ENCODE data around the gene RIGI. TPM values are rescaled to one million over a fixed set of nuclear protein-coding genes. Genes with fewer than 3 reads are reported as not detected.
"Not testable (repeated sequence)": the region's sequence is repeated elsewhere in the genome, so short reads cannot be mapped to it uniquely, and the experiment has no call there.

RIGI gene
- total RNA-seq, 4 donors from 2014 or later, result 6.5 to 10.4 (median 8.4) TPM

DNA sequence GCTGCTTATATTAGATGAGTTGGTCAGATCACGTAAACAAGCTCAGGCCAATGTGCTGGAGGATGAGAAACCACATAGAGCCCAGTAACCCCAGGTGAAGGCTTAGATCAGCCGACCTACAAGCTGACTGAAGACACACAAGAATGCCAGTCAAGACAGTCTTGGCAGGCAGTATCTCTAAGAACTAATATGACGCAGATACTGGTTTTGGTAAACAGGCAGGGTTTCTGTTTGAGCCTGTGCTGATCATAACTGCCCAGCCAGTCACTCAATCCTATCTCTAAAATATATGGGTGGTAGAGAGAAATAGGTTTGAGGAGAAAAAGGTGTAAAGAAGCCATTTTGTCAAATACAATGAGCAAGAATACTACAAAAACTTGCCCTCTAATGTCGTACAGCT, 7.8 kb upstream of the RIGI start:
- no peak for TF ChIP-seq POLR2A (IDR thresholded peaks at IDR 0.05)
- TF ChIP-seq, protein P1, sequence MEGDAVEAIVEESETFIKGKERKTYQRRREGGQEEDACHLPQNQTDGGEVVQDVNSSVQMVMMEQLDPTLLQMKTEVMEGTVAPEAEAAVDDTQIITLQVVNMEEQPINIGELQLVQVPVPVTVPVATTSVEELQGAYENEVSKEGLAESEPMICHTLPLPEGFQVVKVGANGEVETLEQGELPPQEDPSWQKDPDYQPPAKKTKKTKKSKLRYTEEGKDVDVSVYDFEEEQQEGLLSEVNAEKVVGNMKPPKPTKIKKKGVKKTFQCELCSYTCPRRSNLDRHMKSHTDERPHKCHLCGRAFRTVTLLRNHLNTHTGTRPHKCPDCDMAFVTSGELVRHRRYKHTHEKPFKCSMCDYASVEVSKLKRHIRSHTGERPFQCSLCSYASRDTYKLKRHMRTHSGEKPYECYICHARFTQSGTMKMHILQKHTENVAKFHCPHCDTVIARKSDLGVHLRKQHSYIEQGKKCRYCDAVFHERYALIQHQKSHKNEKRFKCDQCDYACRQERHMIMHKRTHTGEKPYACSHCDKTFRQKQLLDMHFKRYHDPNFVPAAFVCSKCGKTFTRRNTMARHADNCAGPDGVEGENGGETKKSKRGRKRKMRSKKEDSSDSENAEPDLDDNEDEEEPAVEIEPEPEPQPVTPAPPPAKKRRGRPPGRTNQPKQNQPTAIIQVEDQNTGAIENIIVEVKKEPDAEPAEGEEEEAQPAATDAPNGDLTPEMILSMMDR (IDR thresholded peaks at IDR 0.05), result no peak
- no peak overlapping the region for H3K4me3 ChIP-seq
- 89 to 95% methylated on average over 4 of the region's 4 CpGs for WGBS, 2 donors
- intact Hi-C loops (cut with DNase I), result no loop called here
- no peaks in the 10 kb centered on the region for H3K9me3 ChIP-seq
- DNase-seq, result no peak
- peaks cover 0 to 27% (median 0%) of the 10 kb centered on the region in 3 donors for H3K36me3 ChIP-seq
- H3K27ac ChIP-seq, result no peak overlapping the region
- H3K27me3 ChIP-seq, result no peaks in the 10 kb centered on the region
- H3K4me1 ChIP-seq, result no peaks in the 10 kb centered on the region

DNA sequence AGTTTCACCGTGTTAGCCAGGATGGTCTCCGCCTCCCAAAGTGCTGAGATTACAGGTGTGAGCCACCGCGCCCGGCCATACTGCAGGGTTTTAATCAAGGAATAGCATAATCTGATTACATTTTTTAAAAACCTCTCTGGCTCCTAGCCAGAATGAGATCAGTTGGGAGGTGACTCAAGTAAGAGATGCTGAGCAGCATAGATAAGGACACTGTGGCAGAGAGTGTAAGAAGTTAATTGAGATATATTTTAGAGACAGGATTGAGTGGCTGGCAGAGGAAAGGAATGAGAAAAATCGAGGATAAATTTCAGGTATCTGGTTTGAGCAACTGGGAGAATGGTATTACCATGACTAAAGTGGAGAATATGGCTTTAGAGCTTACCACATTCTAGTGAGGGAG, 7.3 kb upstream of the RIGI start:
- Histone ChIP-seq H3K36me3 (peaks cover 0 to 25% (median 0%) of the 10 kb centered on the region in 3 donors), H3K27ac (no peak overlapping the region), H3K9me3 (no peaks in the 10 kb centered on the region), H3K27me3 (no peaks in the 10 kb centered on the region), H3K4me3 (no peak overlapping the region), H3K4me1 (no peaks in the 10 kb centered on the region)
- TF ChIP-seq POLR2A (IDR thresholded peaks at IDR 0.05), result no peak
- TF ChIP-seq, protein P1 (IDR thresholded peaks at IDR 0.05), result no peak
- DNase-seq, result no peak
- WGBS, 2 donors, result 94 to 96% methylated on average over 4 to 6 of the region's 6 CpGs
- intact Hi-C loops (cut with DNase I), result no loop called here

DNA sequence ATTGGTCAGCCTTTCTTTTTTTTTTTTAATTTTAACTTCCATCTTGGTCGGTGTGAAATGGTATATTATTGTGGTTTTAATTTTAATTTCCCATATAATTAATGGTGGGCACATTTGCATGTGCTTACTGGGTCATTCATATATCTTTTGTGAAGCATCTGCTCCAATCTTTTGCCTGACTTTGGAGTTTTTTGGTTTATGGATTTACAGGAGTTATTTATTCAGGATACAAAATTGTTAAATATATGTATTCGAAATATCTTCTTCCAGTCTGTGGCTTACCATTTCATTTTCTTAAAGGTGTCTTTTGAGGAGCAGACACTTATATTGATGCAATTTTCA, 682 bp upstream of the RIGI start:
- H3K36me3 ChIP-seq, result peaks cover 0 to 5% (median 0%) of the 10 kb centered on the region in 3 donors
- intact Hi-C loops (cut with DNase I), result loop anchor here (5.0 kb wide), 1 partner anchor 144 kb away; the partner anchor contains the start of gene ACO1
- peaks cover 9 to 33% (median 16%) of the 10 kb centered on the region in 3 donors for H3K4me1 ChIP-seq
- WGBS, 2 donors, result 4 to 17% methylated on average over 2 of the region's 2 CpGs
- H3K27me3 ChIP-seq, result no peaks in the 10 kb centered on the region
- H3K27ac ChIP-seq, result peak overlapping the region; percentile 85 to 94 (median 92)
- no peaks in the 10 kb centered on the region for H3K9me3 ChIP-seq
- no peak for DNase-seq
- TF ChIP-seq, protein P1 (IDR thresholded peaks at IDR 0.05), result no peak
- no peak for TF ChIP-seq POLR2A (IDR thresholded peaks at IDR 0.05)
- peak overlapping the region; percentile 58 to 88 (median 74) for H3K4me3 ChIP-seq

DNA sequence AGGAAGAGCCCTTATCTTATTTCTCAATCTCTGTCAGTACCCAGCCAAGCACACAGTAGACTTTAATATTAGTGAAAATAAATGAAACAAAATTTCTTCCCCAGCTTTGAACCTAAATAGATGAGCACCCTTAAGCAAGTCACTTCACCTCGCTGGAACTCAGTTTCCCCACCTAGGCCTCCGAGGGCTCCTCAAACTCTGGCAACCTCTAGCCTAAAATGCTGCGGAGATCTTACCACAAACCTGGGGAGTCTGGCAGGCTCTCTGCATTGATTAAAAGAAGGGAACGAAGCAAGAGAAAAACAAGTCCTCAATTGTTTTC, 326 bp downstream of the RIGI start:
- H3K4me1 ChIP-seq, result peaks cover 9 to 33% (median 16%) of the 10 kb centered on the region in 3 donors
- no peaks in the 10 kb centered on the region for H3K9me3 ChIP-seq
- no peak for DNase-seq
- TF ChIP-seq, protein P1 (IDR thresholded peaks at IDR 0.05), result no peak
- no peak for TF ChIP-seq POLR2A (IDR thresholded peaks at IDR 0.05)
- intact Hi-C loops (cut with DNase I), result loop anchor here (5.0 kb wide), 1 partner anchor 143 kb away; the partner anchor contains the start of gene ACO1
- no peaks in the 10 kb centered on the region for H3K36me3 ChIP-seq
- 0% methylated on average over 4 of the region's 4 CpGs for WGBS, 2 donors
- no peaks in the 10 kb centered on the region for H3K27me3 ChIP-seq
- peak overlapping the region; percentile 58 to 88 (median 74) for H3K4me3 ChIP-seq
- H3K27ac ChIP-seq, result peak overlapping the region; percentile 85 to 94 (median 92)

DNA sequence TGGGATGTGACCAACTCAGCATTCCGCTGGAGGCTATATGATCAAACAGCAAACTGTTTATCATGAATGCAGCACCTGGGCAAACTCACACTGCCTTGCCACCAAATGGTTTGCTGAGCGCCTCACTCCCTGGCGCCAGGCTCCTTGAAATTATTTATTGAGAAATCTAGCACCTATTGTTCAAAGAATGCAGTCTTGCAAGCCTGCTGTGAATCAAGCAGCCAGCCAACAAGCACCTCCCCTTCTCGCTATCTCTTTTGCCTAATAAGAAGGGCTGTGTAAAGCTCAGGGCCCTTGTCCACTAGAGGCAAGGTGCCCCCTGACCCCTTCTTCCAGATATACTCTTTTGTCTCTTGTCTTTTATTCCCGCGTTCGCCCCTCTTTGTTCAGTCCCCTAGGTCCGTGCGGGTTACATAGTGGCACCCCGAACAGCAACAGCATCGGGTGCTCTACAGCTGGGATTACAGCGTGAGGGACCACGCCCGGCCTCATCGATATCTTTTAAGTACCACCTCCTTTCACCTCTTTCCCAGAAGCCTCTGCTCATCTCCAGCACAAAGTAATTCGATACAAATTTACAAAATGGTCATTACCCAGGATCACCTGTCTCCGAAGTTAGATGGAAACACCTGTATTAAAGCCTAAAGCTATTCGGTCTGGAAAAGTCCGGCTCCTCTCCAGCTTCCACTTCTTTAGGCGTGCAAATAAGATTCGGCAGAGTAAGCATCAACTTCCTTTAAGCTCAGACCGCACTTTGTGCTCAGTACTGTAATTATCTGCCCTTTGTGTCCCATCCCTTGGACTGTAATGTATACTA, 896 bp downstream of the RIGI start:
- peak overlapping the region; percentile 58 to 88 (median 74) for H3K4me3 ChIP-seq
- WGBS, 2 donors, result 7 to 21% methylated on average over 21 to 22 of the region's 22 CpGs
- no peaks in the 10 kb centered on the region for H3K36me3 ChIP-seq
- no peaks in the 10 kb centered on the region for H3K27me3 ChIP-seq
- no peaks in the 10 kb centered on the region for H3K9me3 ChIP-seq
- peaks cover 9 to 36% (median 16%) of the 10 kb centered on the region in 3 donors for H3K4me1 ChIP-seq
- DNase-seq, result no peak
- intact Hi-C loops (cut with DNase I), result loop anchor here (5.0 kb wide), 1 partner anchor 143 kb away; the partner anchor contains the start of gene ACO1
- H3K27ac ChIP-seq, result peak overlapping the region; percentile 85 to 94 (median 92)
- TF ChIP-seq, protein P1 (IDR thresholded peaks at IDR 0.05), result no peak
- TF ChIP-seq POLR2A (IDR thresholded peaks at IDR 0.05), result no peak

DNA sequence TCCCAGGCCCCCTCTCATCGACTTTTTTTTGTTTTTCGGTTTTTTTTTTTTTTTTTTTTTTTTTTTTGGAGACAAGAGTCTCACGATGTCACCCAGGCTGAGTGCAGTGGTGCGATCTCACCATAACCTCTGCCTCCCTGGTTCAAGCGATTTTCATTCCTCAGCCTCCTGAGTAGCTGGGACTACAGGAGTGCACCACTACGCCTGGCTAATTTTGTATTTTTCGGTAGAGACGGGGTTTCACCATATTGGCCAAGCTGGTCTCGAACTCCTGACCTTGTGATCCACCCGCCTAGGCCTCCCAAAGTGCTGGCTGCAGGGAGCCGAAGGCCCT, 1.5 kb downstream of the RIGI start:
- H3K27ac ChIP-seq, result peak overlapping the region; percentile 85 to 94 (median 92)
- H3K4me3 ChIP-seq, result peak overlapping the region in 3 of 4 donors; percentile 68 to 88 (median 81)
- H3K9me3 ChIP-seq; H3K36me3 ChIP-seq; H3K27me3 ChIP-seq; DNase-seq; intact Hi-C loops (cut with DNase I): not testable (repeated sequence)
- WGBS, 2 donors, result 65 to 73% methylated on average over 8 to 10 of the region's 11 CpGs
- peaks cover 9 to 37% (median 16%) of the 10 kb centered on the region in 3 donors for H3K4me1 ChIP-seq

Measured in esophagus squamous epithelium (tissue), 5 donors.